ENCODE results near the gene POLR3G. TPM values are rescaled to one million over a fixed set of nuclear protein-coding genes. Genes with fewer than 3 reads are reported as not detected.
A peak's percentile ranks its signal among the peaks of the same experiment; 100 is the strongest.

POLR3G gene
- total and polyA plus RNA-seq, 2 of the 13 experiments (the other 11 are each of a cell fraction or from before 2014, with no cell fraction given), result 1.2 to 7.3 TPM

- TF ChIP-seq, protein P1, sequence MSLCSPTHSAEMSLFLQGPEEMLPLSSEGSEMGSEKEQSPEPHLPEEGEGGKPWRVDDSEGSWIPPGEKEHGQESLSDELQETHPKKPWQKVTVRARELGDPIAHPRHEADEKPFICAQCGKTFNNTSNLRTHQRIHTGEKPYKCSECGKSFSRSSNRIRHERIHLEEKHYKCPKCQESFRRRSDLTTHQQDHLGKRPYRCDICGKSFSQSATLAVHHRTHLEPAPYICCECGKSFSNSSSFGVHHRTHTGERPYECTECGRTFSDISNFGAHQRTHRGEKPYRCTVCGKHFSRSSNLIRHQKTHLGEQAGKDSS (CRISPR knock-in tag; IDR thresholded peaks at IDR 0.05; ENCODE audit: borderline replicate concordance, low read depth), result no peak
- TF ChIP-seq ZNF451 (CRISPR knock-in tag; IDR thresholded peaks at IDR 0.05), result no peak
- no peak for TF ChIP-seq MEIS2 (CRISPR knock-in tag; IDR thresholded peaks at IDR 0.05)
- no peak for TF ChIP-seq ELK4 (CRISPR knock-in tag; IDR thresholded peaks at IDR 0.05; ENCODE audit: borderline replicate concordance)
- TF ChIP-seq ZNF224 (CRISPR knock-in tag; IDR thresholded peaks at IDR 0.05), result no peak
- peak; percentile 95; the same call in 1 of the 2 replicates for TF ChIP-seq KDM5B (CRISPR knock-in tag; IDR thresholded peaks at IDR 0.05; ENCODE audit: borderline replicate concordance)
- no peak for TF ChIP-seq PCBP2 (optimal IDR thresholded peaks at IDR 0.05; ENCODE audit: low read depth, low read length, poor library complexity, severe bottlenecking)
- peak; percentile 55; the same call in 1 of the 2 replicates for TF ChIP-seq RXRA (CRISPR knock-in tag; IDR thresholded peaks at IDR 0.05)
- no peak for TF ChIP-seq KDM1A (CRISPR knock-in tag; IDR thresholded peaks at IDR 0.05)
- peak; percentile 95 for TF ChIP-seq PTBP1 (IDR thresholded peaks at IDR 0.05; ENCODE audit: low read depth, low read length, poor library complexity, severe bottlenecking)
- TF ChIP-seq ZNF83 (CRISPR knock-in tag; IDR thresholded peaks at IDR 0.05; ENCODE audit: borderline replicate concordance), result no peak
- no peak; the same call in 1 of the 2 replicates for TF ChIP-seq ZNF598 (CRISPR knock-in tag; IDR thresholded peaks at IDR 0.05; ENCODE audit: borderline replicate concordance)
- no peak for TF ChIP-seq FOXK2 (IDR thresholded peaks at IDR 0.05)
- TF ChIP-seq, protein P2, sequence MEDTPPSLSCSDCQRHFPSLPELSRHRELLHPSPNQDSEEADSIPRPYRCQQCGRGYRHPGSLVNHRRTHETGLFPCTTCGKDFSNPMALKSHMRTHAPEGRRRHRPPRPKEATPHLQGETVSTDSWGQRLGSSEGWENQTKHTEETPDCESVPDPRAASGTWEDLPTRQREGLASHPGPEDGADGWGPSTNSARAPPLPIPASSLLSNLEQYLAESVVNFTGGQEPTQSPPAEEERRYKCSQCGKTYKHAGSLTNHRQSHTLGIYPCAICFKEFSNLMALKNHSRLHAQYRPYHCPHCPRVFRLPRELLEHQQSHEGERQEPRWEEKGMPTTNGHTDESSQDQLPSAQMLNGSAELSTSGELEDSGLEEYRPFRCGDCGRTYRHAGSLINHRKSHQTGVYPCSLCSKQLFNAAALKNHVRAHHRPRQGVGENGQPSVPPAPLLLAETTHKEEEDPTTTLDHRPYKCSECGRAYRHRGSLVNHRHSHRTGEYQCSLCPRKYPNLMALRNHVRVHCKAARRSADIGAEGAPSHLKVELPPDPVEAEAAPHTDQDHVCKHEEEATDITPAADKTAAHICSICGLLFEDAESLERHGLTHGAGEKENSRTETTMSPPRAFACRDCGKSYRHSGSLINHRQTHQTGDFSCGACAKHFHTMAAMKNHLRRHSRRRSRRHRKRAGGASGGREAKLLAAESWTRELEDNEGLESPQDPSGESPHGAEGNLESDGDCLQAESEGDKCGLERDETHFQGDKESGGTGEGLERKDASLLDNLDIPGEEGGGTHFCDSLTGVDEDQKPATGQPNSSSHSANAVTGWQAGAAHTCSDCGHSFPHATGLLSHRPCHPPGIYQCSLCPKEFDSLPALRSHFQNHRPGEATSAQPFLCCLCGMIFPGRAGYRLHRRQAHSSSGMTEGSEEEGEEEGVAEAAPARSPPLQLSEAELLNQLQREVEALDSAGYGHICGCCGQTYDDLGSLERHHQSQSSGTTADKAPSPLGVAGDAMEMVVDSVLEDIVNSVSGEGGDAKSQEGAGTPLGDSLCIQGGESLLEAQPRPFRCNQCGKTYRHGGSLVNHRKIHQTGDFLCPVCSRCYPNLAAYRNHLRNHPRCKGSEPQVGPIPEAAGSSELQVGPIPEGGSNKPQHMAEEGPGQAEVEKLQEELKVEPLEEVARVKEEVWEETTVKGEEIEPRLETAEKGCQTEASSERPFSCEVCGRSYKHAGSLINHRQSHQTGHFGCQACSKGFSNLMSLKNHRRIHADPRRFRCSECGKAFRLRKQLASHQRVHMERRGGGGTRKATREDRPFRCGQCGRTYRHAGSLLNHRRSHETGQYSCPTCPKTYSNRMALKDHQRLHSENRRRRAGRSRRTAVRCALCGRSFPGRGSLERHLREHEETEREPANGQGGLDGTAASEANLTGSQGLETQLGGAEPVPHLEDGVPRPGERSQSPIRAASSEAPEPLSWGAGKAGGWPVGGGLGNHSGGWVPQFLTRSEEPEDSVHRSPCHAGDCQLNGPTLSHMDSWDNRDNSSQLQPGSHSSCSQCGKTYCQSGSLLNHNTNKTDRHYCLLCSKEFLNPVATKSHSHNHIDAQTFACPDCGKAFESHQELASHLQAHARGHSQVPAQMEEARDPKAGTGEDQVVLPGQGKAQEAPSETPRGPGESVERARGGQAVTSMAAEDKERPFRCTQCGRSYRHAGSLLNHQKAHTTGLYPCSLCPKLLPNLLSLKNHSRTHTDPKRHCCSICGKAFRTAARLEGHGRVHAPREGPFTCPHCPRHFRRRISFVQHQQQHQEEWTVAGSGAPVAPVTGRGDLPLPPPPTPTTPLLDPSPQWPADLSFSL (CRISPR knock-in tag; IDR thresholded peaks at IDR 0.05), result no peak
- peak; percentile 88; the same call in 1 of the 2 replicates for TF ChIP-seq ZNF546 (CRISPR knock-in tag; conservative IDR thresholded peaks at IDR 0.05)
- TF ChIP-seq ZNF430 (CRISPR knock-in tag; IDR thresholded peaks at IDR 0.05), result peak; percentile 93
- TF ChIP-seq, protein P3, sequence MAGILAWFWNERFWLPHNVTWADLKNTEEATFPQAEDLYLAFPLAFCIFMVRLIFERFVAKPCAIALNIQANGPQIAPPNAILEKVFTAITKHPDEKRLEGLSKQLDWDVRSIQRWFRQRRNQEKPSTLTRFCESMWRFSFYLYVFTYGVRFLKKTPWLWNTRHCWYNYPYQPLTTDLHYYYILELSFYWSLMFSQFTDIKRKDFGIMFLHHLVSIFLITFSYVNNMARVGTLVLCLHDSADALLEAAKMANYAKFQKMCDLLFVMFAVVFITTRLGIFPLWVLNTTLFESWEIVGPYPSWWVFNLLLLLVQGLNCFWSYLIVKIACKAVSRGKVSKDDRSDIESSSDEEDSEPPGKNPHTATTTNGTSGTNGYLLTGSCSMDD (CRISPR knock-in tag; IDR thresholded peaks at IDR 0.05), result no peak
- TF ChIP-seq SPEN (CRISPR knock-in tag; IDR thresholded peaks at IDR 0.05; ENCODE audit: low read depth), result peak; percentile 83; the same call in 1 of the 2 replicates
- peak; percentile 67; the same call in 1 of the 2 replicates for TF ChIP-seq ESRRA (CRISPR knock-in tag; IDR thresholded peaks at IDR 0.05; ENCODE audit: low read depth)
Observed at GRCh38 chr5:90474235-90475107, at the start of gene POLR3G, which contains the start of gene MBLAC2 (continued).

Measured in HepG2 (cell line).